Frontal cortex (tissue), 4 donors: ENCODE data around the gene OAF. TPM values are rescaled to one million over a fixed set of nuclear protein-coding genes. Genes with fewer than 3 reads are reported as not detected.

Source experiments
- DNase-seq, 2 donors: peaks; one replicate each; pipeline ENCODE4 v3.0.0; 2012; ENCODE audit warnings: low spot score in 2 of 2
- FAIRE-seq: peaks from 2 replicates; lab custom pipeline; 2012; peaks lifted over from hg19 to GRCh38; lab: Jason Lieb, UNC
- total RNA-seq: library from RNA; depleted of rRNA; stranded (reverse); fragments of >200 nt; gene quantifications from one replicate; pipeline ENCODE4 v1.2.3, GENCODE V29; 2014
- donor health status: control.
- donor health status: control.
- donor health status: control.

The OAF gene
- total RNA-seq, 1 donor from 2014 or later: 1.2 TPM

DNA sequence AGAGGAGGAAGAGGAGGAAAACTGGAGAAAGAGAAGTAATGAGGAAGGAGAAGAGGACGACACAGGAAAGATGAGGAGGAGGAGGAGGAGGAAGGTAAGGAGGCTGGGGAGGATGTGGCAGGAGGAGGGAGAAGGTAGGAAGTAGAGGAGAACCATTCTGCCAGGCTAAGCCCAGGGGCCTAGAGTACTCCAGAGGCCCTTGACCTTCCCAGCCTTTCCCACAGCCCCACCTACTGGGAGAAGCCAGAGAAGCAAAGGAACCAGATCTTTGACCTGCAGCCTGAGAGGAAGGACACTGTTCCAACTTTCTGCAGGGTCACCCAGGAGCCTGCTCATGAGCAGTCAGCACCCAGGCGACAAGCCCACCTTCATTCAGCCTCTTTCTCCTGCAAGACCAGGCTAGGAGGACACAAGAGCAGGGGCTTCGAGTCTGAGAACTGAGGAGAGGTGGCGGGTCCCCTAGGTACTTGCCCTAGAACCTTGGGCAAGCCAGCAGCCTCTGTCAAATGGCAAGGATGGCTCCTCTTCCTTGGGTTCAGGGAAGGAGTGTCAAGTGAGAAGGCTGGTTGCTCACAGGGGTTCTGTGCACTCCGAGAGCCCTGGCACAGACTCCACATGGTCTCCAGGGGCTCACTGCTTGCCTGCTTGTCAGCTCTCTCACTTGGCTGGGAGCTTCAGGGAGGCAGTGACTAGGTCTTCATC lies 27.9 kb upstream of the OAF start:
- no peak for DNase-seq
- no peak for FAIRE-seq

DNA sequence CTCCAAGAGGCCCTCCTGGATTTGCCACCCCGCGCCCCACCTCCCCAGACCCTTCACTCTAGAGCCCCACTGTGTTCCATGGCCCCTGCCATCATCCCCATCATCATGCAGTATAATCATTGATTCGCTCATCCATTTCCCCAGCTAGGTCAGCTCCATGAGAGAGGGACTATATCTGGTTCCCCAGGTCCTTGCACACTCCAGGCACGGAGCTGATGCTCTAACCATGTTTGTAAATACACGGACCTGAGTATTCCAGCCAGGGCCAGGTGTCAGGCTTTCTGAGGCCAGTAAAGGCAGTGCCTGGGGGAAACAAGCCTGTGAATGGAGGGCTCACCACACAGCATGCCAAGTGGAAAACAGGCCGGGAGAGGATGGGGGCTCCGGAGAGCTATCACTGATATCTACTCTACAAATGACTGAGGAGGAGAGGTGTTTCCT lies 27.1 kb upstream of the OAF start:
- FAIRE-seq (no peak), DNase-seq (no peak)

DNA sequence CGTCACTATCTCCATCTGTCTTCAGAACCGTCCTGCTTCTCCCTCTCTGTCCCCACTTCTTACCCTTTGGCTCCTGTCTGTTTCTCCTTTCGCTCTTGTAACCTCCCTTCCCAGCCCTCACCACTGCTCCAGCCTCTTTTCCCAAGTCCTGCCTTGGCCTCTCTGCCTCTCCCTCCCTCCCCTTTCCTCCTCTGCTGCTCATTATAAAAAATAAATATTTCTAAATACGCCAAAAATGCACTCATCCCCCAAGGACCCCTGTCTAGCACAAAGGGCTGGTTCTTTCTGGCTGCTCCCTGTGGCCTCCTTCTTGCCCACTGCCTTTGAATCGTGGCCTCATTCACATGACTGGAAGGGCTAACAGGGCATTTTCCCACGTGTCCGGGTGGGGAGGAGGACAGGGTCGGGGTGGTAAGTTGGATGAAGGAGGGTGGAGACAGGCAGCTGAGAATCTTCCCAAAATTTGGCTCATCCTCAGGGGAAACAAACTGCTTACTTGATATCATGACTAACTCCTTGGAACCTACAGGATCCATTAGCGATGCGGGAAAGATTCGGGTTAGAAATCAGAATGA lies 26.4 kb upstream of the OAF start:
- FAIRE-seq (no peak), DNase-seq (no peak)

DNA sequence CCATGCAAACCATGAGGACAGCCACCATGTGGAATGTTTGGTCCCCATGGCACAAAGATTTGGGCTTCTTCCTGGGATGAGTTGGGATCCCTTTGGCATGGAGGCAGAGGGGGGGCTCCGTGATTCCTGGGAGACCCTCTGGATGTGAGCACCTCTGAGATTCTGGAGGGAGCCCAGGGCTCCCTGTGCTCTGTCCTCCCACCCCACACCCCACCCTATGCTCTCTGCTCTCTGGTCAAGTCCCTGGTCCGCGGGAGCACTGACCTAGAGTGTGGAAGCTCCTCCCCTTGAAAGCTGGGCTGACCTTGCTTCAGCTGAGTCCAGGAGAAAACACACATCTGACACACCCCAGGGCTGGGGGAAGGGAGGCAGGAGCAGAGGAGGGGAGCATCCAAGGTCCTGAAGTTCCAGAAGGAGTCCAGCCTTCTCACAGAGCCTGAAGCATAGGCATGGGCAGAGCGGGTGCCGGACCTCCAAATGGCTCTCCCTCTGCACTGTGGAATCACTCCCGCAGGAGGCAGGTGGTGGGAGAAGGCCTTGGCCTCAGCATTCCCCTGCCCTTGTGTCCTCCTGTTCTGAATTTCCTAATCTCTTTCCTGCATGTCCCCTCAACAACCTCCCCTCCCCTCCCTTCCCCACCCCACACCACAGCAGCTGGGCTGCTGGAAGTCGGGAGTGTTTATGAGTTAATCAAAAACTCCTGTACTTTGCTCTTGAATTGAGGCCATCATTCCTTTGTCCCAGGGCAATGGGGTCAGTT lies 25.7 kb upstream of the OAF start:
- FAIRE-seq: no peak
- no peak for DNase-seq

DNA sequence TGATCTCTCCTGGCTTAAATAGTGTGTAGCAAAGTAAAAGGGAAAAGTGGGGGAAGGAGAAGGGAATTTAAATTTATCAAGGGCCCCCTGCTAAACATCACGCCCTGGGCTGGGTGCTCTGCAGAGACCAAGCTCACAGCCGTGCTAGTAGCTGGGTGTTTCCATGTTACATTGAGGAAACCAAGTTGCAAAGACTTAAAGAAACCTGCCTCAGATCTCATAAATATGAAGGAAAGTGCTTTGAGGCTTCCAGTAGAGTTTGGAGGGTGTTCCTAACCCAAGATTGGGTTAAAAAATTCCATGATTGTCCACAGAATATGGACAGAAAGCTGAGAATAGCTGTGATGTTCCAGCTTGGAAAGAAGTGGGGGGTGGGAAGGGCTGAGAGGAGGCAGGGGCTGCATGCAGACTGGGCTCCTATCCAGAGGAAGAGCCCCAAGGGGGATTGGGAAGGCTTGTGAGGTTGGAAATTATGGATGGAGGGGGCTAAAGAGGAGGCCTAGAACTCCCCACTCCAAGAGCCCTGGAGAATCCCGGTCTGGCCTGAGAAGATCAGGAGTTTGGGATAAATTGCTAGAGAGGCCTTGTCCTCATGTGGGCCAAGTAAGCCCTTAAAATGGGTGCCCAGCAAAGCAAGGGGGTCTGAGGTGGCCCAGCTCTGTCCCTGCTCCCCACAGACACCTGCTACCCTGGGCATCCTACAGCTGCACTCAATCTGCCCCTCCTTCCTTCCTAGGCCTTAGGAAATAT lies 25.0 kb upstream of the OAF start:
- no peak for FAIRE-seq
- DNase-seq: no peak

DNA sequence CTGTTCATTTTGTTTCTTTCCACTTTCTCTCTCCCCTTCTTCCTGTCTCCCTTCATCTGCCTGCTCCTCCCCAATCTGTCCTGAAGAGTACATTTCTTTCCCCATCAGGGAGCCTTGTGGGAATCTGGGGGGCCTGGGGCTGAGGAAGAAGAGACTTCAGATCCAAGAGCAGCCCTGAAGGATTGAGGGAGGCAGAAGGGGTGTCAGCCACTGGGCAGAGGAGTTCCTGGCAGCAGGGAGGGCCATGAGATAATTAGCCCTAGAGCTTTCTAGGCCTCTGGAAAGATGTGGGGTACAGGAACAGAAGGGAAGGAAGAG lies 24.4 kb upstream of the OAF start:
- FAIRE-seq: no peak

DNA sequence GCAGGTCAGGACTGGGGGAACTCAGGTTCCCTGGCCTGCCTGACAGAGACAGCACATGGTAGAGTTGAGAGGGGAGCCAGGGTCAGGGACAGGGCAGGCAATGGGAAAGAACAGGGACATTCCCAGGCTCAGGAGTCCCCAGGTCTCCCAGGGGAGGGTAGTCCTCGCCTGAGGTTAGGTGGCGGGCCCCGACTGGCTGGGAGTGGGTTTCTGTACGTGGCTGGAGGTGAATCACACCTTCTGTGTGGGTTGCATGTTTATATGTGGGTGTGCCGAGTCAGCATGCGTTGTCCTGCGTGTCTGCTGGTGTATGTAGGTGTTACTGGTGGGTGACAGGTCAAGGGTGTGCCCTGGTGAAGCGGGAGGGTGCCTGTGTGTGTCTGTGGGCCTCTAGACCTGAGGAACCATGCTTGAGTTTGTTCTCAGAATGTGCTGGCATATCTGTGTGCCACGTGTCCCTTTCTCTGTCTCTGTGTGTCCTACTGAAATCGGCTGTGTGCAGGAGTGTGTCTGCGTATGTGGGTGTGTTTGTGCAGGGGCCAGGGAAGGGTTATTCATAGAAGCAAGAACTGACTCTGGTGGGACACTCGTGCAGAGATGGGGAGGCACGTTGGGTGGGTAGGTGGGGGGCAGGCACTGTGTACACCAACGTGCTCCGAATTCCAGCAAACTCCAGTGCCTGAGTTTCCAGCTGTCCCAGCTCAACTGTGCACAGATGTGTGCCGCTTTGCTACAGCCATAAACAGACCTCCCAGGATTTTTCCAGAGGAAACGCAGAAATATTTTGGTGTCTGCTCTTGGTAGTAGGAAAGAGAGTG lies 23.8 kb upstream of the OAF start:
- FAIRE-seq: no peak
- DNase-seq: peak in 1 of 2 donors; percentile 46

More for the DNA sequence above, 24.4 kb upstream of the OAF start:
- DNase-seq: no peak

DNA sequence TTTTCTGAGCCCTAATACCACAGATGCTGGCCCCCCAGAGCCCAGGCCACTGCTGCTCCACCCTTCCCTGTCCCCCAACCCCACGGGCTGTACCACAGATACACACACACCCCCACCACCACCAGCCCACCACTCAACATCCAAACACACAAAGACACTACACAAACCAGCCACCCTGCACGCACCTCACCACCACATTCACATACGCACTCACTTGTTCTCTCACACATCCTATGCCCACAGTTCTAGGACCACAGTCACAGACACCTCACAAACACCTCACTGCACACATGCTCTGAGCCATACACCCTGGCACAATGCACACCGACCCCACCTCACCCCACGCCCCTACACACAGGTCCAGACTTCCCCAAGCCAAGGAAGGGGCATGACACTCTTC lies 22.5 kb upstream of the OAF start:
- DNase-seq (no peak), FAIRE-seq (no peak)

DNA sequence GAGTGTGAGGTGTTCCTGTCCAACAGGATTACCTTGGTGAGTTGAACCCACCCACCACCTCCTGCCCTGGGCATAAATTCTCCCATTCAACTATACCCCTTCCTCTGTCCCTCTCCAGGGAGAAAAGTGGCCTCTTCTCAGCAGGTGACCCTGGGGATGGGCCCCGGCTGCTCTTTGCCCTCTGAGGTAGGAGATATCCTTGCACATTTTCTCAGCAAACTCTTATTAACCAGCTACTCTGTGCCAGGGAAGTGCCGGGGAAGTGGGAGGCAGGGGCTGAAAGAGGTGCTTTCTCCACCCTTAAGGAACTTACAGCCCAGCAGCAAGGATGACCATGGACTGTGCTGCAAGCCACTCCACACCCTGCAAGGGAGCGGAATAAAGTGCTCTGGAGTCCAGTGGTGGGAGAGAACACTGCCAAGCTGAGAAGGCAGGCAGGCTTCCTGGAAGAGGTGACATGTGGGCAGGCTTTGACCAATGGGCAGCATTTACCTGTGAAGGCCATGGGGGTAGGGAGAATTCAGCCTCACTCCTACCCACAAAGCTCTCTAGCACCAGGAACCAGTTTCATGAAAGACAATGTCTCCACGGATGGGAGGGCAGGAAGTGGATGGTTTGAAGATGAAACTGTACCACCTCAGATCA lies 21.9 kb upstream of the OAF start:
- no peak for FAIRE-seq
- DNase-seq: no peak

DNA sequence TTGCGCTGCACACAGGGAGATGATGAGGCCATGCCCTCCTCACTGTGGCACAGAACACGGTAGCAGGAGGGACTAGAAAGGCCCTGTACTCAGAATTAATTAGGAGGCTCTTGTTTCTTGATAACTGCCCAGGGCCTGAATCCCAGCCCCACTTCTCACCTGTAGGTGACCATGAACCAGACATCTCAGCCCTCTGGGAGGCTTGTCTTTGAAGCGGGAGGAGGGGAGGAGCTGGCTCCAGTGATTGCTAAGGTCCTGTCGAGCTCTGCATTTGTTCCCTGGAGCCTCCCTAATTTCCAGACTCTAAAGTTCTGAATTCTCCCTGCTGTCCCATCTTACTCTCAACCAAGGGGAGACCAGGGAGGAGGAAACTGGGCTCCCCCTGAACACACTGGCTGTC lies 19.8 kb upstream of the OAF start:
- FAIRE-seq: no peak
- DNase-seq: no peak

DNA sequence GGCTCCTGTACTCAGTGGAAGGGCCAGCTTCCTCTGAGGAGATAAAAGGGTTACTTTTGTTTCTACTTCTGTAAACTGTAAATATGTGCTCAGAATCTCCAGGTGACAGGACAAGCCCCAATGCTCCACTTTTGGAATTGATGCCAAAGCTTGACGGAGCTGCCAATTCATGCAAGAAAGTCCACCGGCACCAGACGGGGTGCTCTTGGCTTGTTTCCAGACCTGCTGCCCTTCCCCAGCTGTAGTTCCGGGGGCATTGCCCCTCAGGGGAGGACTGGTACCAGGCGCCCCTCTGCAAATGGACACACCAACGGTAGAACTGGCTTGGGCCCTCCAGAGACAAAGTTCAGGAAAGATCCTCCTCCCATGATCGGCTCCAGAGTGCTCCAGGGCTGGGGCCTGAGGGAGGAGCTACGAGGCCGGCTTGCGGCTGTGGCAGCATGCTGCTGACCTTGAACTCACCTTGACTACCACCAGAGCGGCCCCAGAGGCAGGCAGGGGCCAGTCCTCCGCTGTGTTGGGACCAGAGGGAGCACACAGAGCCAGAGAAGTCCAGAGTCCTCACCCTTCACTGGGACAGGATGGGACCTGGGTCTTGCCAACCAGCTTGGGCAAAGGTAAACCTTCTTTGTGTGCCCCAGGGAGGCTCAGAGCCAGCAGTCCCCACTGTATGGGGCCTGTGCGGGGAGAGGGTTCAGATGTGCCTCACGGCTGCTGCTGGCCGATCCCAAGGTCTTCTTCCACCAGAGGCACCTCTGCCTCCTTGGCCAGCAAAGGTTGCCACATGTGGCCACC lies 17.8 kb upstream of the OAF start:
- DNase-seq: no peak
- no peak for FAIRE-seq

DNA sequence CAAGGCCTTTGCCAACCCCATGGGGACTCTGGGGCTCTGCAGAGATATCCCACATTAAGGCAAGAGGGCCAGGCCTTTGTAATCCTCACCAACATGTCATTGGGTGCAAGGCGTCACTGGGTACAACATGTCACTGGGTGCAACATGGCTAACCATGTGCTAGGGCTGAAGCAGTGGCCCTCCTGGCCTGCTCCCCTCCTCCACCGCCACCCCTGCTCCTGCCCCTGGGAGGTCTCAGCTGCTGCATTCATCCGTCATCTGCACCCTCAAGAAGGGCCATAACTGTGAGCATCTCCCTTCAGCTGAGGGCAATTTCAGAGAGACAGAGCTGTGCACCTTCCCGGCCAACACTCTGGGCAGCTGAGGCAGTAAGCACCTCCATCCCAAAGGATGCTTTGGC lies 16.7 kb upstream of the OAF start:
- no peak for DNase-seq
- no peak for FAIRE-seq

DNA sequence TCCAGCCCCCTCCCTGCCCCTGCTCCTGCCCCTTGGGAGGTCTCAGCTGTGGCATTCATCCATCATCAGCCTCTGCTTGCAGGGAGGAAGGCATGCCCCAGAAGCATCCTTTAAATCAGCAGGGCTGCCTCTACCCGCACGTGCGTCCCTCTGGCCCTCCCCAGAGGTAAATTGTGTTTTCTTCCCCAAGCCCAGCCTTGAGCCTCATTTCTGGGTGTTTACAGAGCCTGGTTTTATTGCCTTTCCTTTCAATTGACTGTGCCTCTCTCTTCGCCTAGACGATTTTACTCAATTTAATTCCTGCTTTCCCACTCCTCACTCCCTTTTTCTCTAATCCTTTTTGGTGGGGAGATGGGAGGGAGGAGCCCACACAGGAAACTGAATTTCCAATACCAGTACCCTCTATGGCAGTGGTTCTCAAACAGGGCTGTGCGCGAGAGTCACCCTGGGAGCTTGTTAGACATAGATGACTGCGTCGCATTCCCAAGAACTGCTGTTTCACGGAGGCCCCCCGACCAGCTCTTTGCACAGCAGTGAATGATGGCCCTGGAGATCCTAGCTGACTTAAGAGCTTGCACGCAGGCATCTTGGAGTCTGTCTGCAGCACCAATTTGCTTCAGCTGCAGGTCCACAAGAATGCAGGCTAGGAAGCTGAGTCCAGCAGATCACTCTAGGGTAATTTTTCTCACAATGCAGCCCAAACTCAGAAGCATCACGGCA lies 15.1 kb upstream of the OAF start:
- FAIRE-seq (no peak), DNase-seq (no peak)

DNA sequence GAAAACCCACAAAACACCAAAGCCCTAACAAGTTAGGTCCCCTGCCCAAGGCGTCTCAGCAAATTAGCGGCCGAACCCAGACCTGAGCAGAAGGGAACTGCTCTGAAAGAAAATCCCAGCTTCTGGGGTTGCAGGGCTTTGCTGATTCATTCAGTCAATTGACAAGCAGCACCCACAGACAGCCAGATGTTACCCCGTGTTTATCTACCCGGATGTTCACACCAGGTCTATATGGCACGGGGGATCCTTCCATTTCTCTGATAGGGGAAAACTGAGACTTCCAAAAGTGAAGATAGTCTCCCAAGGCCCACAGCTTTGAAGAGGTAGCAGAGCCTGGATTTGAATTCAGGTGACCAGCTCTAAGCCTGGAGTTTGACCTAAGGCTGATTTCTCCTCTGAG lies 14.0 kb upstream of the OAF start:
- FAIRE-seq (no peak), DNase-seq (no peak)

DNA sequence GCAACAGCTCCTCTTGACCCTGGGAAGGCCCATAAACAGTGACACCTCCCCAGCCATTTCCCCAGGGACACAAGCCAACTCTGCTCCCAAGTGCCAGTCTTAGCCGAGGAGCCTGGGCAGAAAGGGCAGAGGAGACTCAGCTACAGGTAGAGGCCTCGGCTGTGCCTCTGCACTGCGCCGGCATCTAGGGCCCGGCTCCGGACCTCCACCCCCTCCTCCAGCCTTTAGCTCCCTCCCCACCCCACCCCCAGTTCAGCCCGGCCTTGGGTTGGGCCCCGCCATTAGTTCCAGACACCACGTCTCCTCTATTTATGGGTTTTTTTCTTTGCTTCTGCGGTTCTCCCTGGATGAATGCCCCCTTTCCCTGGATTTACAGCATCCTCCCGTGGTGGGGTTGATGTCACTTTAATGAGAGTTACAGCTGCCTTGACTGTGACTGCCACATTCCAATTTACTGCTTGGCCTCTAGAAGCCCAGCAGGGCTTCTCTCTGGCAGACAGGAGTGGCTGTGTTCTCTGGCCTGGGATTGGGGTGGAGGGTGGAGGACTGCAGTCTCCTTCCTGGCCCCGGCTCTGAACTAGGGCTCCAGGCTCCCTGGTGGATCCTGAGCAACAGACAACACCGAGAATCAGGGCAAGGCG lies 13.5 kb upstream of the OAF start:
- FAIRE-seq (no peak), DNase-seq (peak in 1 of 2 donors; percentile 46)

DNA sequence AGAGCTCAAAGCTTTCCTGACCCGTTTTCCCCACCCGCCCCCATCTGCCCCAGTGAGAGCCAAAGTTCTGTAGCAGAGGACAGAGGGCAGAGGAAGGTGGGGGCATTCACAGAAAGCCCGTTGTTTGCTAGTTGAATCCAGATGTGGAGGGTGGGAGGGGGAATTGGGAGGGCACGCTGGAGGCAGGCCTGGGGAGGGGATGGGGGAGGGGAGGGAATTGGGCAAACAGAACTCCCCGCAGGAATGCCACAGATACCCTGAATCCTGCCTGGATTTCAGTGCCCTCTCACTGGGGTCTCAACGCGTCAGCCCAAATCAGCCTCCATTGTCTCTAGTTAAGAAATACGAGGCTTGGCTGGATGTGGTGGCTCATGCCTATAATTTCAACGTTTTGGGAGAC lies 12.9 kb upstream of the OAF start:
- FAIRE-seq (no peak), DNase-seq (peak in 1 of 2 donors; percentile 51)

DNA sequence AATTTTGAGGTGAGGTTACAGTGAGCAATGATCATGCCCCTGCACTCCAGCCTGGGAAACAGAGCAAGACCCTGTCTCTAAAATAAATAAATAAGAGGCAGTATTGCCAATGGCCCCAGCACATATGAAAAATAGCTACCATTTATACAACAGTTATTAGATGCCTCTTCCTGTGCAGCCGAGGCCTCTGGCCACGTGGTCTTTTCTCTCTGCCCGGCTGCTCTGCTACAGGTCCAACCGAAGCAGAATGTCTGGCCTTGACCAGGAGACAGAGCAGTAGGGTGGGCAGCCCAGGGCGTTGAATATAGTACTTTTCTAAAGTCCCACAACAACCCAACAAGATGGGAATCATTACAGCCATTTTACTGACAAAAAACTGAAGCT lies 12.4 kb upstream of the OAF start:
- no peak for FAIRE-seq
- no peak for DNase-seq
